Caco-2 (cell line): Measurements from ENCODE around the gene PKDREJ. TPM values are rescaled to one million over a fixed set of nuclear protein-coding genes. Genes with fewer than 3 reads are reported as not detected.

Source experiments
- BruUV-seq: library from RNA; stranded (reverse); fragments of 400-500 nt; replicated peaks from 2 replicates; lab custom pipeline; 2021; lab: Mats Ljungman, UMichigan
- CTCF ChIA-PET: fragments of 300-600 bp; sonication (Branson Sonifier 250); formaldehyde crosslinking; loops from one replicate; lab custom pipeline; 2022; ENCODE audit warnings: antibody characterized with exemption; lab: Charles Lee
- POLR2A ChIA-PET: fragments of 300-600 bp; sonication (Branson Sonifier 250); formaldehyde crosslinking; loops from one replicate; lab custom pipeline; 2022; ENCODE audit warnings: antibody characterized with exemption; lab: Charles Lee
- DNase-seq, 2 experiments: peaks; one replicate each; pipeline versions ENCODE4 v3.0.0 to v3.0.0-alpha.2; 2020 to 2022
- H3K27me3 ChIP-seq: replicated peaks from 2 replicates; pipeline ENCODE4 v1.6.0; 2011; ENCODE audit warnings: low read length; ENCODE audit not compliant: control insufficient read depth, insufficient read depth
- H3K36me3 ChIP-seq: 2 replicates; pipeline ENCODE4 v1.5.1; 2011; ENCODE audit warnings: low read length; ENCODE audit not compliant: control insufficient read depth, insufficient read depth
- H3K4me1 ChIP-seq: fragments of 250-450 bp; sonication (Bioruptor Pico); 2 replicates; pipeline ENCODE4 v1.5.1; 2020; ENCODE audit warnings: mild to moderate bottlenecking
- H3K4me3 ChIP-seq: 2 replicates; pipeline ENCODE4 v1.5.1; 2011; ENCODE audit warnings: low read depth, mild to moderate bottlenecking, control low read depth, low read length
- H3K9me3 ChIP-seq: fragments of 250-450 bp; sonication (Bioruptor Pico); 2 replicates; pipeline ENCODE4 v1.5.1; 2020; ENCODE audit warnings: mild to moderate bottlenecking, moderate library complexity
- H3K27ac Mint-ChIP-seq: one replicate; pipeline ENCODE4 v1.8.0; 2022; ENCODE audit warnings: mixed read lengths; ENCODE audit not compliant: unreplicated experiment
- H3K27me3 Mint-ChIP-seq: one replicate; pipeline ENCODE4 v1.8.0; 2022; ENCODE audit warnings: mixed read lengths; ENCODE audit not compliant: insufficient read depth, unreplicated experiment
- H3K36me3 Mint-ChIP-seq: one replicate; pipeline ENCODE4 v1.8.0; 2022; ENCODE audit warnings: mild to moderate bottlenecking, mixed read lengths; ENCODE audit not compliant: insufficient read depth, unreplicated experiment
- H3K4me1 Mint-ChIP-seq: one replicate; pipeline ENCODE4 v1.8.0; 2022; ENCODE audit warnings: low read depth, mixed read lengths; ENCODE audit not compliant: unreplicated experiment
- H3K4me3 Mint-ChIP-seq: one replicate; pipeline ENCODE4 v1.8.0; 2022; ENCODE audit warnings: mild to moderate bottlenecking, moderate library complexity, mixed read lengths; ENCODE audit not compliant: unreplicated experiment
- H3K9me3 Mint-ChIP-seq: one replicate; pipeline ENCODE4 v1.8.0; 2022; ENCODE audit warnings: mixed read lengths; ENCODE audit not compliant: unreplicated experiment
- intact Hi-C: fragments of 100-400 bp; cut with micrococcal nuclease; formaldehyde crosslinking; loops from one replicate; pipeline ENCODE4 v1.10.0; 2022; ENCODE audit not compliant: unreplicated experiment
- total RNA-seq: library from RNA; stranded (reverse); gene quantifications from 2 replicates; pipeline ENCODE4 v1.2.3, GENCODE V29; 2022
- TF ChIP-seq, protein P1 (sequence below), 2 experiments: fragments of 200-600 bp in 1 of 2; IDR thresholded peaks; 1 replicate in 1 of 2; 2 replicates in 1 of 2; pipeline versions ENCODE4 v1.5.1 to v1.8.0; 2011 to 2022; ENCODE audit warnings: antibody characterized with exemption in 1 of 2, control low read depth in 1 of 2, inconsistent platforms in 1 of 2, low read depth in 1 of 2, low read length in 1 of 2, mild to moderate bottlenecking in 1 of 2, moderate library complexity in 1 of 2; ENCODE audit not compliant: insufficient read depth in 1 of 2, severe bottlenecking in 1 of 2, unreplicated experiment in 1 of 2

The PKDREJ gene
- total RNA-seq, 1 experiment from 2014 or later: not detected

DNA sequence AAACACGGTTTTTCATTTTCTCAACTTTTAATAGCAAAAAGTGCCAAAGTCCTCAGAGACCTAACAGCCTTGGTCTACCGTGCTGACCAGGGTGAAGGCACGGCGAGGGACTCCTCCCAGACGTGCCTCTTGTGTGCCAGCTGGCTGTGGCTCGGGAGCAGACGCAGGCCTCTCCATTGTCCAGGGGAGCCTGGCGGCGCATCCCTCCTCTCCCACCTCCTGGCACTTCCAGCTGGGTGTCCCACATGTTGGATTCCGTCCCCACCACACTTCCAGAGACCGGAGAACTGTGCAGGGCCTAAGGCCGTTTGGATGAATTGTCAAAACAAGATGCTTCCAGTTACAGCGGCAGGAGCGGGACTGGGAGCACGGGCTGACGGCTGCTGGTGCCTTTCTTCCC is 24.6 kb downstream of the PKDREJ start:
- BruUV-seq: no TSS peak
- no peaks in the 10 kb centered on the region for H3K27me3 Mint-ChIP-seq
- ChIA-PET POLR2A (no interaction called here), CTCF (interaction anchor here (0.5 kb wide), 1 partner anchor 78 kb away, joined by 3 read pairs; no protein-coding TSS in a partner anchor)
- DNase-seq: no peak
- Histone ChIP-seq H3K4me3 (no peak overlapping the region), H3K36me3 (no peaks in the 10 kb centered on the region), H3K27me3 (no peaks in the 10 kb centered on the region), H3K9me3 (no peaks in the 10 kb centered on the region), H3K4me1 (peaks cover 10% of the 10 kb centered on the region; the same call in 1 of the 2 replicates)
- intact Hi-C loops: no loop called here
- H3K4me3 Mint-ChIP-seq: no peak overlapping the region
- no peaks in the 10 kb centered on the region for H3K9me3 Mint-ChIP-seq
- no peak overlapping the region for H3K27ac Mint-ChIP-seq
- H3K36me3 Mint-ChIP-seq: no peaks in the 10 kb centered on the region
- no peaks in the 10 kb centered on the region for H3K4me1 Mint-ChIP-seq
- TF ChIP-seq, protein P1, sequence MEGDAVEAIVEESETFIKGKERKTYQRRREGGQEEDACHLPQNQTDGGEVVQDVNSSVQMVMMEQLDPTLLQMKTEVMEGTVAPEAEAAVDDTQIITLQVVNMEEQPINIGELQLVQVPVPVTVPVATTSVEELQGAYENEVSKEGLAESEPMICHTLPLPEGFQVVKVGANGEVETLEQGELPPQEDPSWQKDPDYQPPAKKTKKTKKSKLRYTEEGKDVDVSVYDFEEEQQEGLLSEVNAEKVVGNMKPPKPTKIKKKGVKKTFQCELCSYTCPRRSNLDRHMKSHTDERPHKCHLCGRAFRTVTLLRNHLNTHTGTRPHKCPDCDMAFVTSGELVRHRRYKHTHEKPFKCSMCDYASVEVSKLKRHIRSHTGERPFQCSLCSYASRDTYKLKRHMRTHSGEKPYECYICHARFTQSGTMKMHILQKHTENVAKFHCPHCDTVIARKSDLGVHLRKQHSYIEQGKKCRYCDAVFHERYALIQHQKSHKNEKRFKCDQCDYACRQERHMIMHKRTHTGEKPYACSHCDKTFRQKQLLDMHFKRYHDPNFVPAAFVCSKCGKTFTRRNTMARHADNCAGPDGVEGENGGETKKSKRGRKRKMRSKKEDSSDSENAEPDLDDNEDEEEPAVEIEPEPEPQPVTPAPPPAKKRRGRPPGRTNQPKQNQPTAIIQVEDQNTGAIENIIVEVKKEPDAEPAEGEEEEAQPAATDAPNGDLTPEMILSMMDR (IDR thresholded peaks at IDR 0.05; ENCODE audit: insufficient read depth in 1 of 2, low read depth in 1 of 2, low read length in 1 of 2, severe bottlenecking in 1 of 2, unreplicated experiment in 1 of 2): no peak

DNA sequence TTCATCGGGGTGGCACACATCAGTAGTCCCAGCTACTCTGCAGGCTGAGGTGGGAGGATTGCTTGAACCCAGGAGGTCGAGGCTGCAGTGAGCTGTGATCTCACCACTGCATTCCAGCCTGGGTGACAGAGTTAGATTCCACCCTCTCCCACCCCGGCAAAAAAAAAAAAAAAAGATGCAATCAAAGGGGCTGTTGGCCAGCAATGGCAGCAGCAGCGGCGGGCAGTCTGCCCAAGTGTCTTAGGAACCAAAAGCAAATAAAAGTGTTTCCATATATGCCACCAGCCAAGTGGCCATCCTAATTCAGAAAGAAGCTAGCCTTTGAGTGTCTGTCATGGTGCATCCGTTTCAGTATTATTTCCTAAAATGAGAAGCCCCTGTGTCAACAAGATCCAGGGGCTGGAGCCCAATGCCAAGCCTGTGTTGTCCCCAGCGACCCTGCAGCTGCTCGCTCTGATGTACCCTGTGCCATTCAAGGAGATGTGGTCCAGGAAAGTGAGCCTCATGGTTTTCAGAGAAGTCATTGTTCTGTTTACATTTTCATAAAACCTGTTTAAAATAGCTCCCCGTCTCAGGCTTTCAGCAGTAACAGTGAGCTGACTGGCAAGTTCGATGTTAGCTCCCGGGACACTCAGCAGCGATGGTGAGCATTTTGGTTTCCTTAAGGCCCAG is 25.6 kb downstream of the PKDREJ start:
- intact Hi-C loops: no loop called here
- H3K9me3 Mint-ChIP-seq: no peaks in the 10 kb centered on the region
- Histone ChIP-seq H3K36me3 (no peaks in the 10 kb centered on the region), H3K4me1 (peaks cover 10% of the 10 kb centered on the region; the same call in 1 of the 2 replicates), H3K27me3 (no peaks in the 10 kb centered on the region), H3K9me3 (no peaks in the 10 kb centered on the region), H3K4me3 (no peak overlapping the region)
- H3K4me3 Mint-ChIP-seq: no peak overlapping the region
- POLR2A ChIA-PET: no interaction called here
- no peak overlapping the region for H3K27ac Mint-ChIP-seq
- H3K27me3 Mint-ChIP-seq: no peaks in the 10 kb centered on the region
- no peak for DNase-seq
- H3K36me3 Mint-ChIP-seq: no peaks in the 10 kb centered on the region
- CTCF ChIA-PET: interaction anchor here (0.5 kb wide), 1 partner anchor 77 kb away, joined by 3 read pairs; no protein-coding TSS in a partner anchor
- no TSS peak for BruUV-seq
- TF ChIP-seq, protein P1 (IDR thresholded peaks at IDR 0.05; ENCODE audit: insufficient read depth in 1 of 2, low read depth in 1 of 2, low read length in 1 of 2, severe bottlenecking in 1 of 2, unreplicated experiment in 1 of 2): no peak
- H3K4me1 Mint-ChIP-seq: no peaks in the 10 kb centered on the region

DNA sequence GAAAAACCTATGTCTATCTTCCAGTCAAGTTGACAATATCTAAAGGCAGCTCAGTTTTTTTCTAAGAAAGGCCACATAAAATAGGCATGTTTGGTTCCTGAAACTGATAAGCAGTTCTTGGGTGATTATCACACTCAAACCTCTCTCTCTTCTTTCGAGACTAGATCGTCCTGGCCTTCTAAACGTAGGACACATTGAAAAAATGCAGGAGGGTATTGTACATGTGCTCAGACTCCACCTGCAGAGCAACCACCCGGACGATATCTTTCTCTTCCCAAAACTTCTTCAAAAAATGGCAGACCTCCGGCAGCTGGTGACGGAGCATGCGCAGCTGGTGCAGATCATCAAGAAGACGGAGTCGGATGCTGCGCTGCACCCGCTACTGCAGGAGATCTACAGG is 28.2 kb downstream of the PKDREJ start:
- TF ChIP-seq, protein P1 (IDR thresholded peaks at IDR 0.05; ENCODE audit: insufficient read depth in 1 of 2, low read depth in 1 of 2, low read length in 1 of 2, severe bottlenecking in 1 of 2, unreplicated experiment in 1 of 2): no peak
- H3K4me1 ChIP-seq: no peaks in the 10 kb centered on the region
- no TSS peak for BruUV-seq
- no peak for DNase-seq
- H3K4me3 Mint-ChIP-seq: no peak overlapping the region
- H3K9me3 Mint-ChIP-seq: no peaks in the 10 kb centered on the region
- ChIA-PET POLR2A (no interaction called here), CTCF (interaction anchor here (0.5 kb wide), 1 partner anchor 315 kb away, joined by 3 read pairs; no protein-coding TSS in a partner anchor)
- no peaks in the 10 kb centered on the region for H3K36me3 ChIP-seq
- no peaks in the 10 kb centered on the region for H3K27me3 ChIP-seq
- no peak overlapping the region for H3K4me3 ChIP-seq
- no peak overlapping the region for H3K27ac Mint-ChIP-seq
- H3K36me3 Mint-ChIP-seq: no peaks in the 10 kb centered on the region
- no peaks in the 10 kb centered on the region for H3K27me3 Mint-ChIP-seq
- no peaks in the 10 kb centered on the region for H3K4me1 Mint-ChIP-seq
- intact Hi-C loops: no loop called here
- H3K9me3 ChIP-seq: no peaks in the 10 kb centered on the region
